ENCODE measurements around the gene TMEM18. TPM values are rescaled to one million over a fixed set of nuclear protein-coding genes. Genes with fewer than 3 reads are reported as not detected.

TMEM18 gene
- total and polyA plus RNA-seq, 9 of the 15 experiments (the other 6 are each of a cell fraction or from before 2014, with no cell fraction given): 12.8 to 55.9 (median 21.8) TPM

- 81% methylated on average over 9 of the region's 9 CpGs for WGBS (ENCODE audit: insufficient coverage, low coverage, missing lambda C conversion rate)
- no peak for TF ChIP-seq STAT5B (CRISPR knock-in tag; IDR thresholded peaks at IDR 0.05)
- no peak for TF ChIP-seq ZNF511 (CRISPR knock-in tag; IDR thresholded peaks at IDR 0.05)
- no peak for TF ChIP-seq SIX5 (IDR thresholded peaks at IDR 0.05; ENCODE audit: borderline replicate concordance in 1 of 2, insufficient read depth in 1 of 2, low read depth in 1 of 2, low read length in 2 of 2)
- no peak for TF ChIP-seq HIVEP1 (CRISPR knock-in tag; IDR thresholded peaks at IDR 0.05)
- TF ChIP-seq DIDO1 (tag; IDR thresholded peaks at IDR 0.05; ENCODE audit: low read depth): no peak
- no peak for TF ChIP-seq ESRRA (IDR thresholded peaks at IDR 0.05; ENCODE audit: borderline replicate concordance, low read depth)
- 0 out of 4 replicates have a peak overlapping the region, but pooled peaks of 1 of the 2 experiments have one; percentile 54 for H3K9ac ChIP-seq (ENCODE audit: insufficient read depth in 1 of 2, low read depth in 2 of 2, low read length in 2 of 2)
Observed at GRCh38 chr2:674321-674985, 2.8 kb downstream of the TMEM18 start.

More at GRCh38 chr2:674321-674985, 2.8 kb downstream of the TMEM18 start:
- Histone ChIP-seq H3K79me2 (ENCODE audit: control insufficient read depth, insufficient read depth, low read length) (peaks cover 43% of the 10 kb centered on the region), H3K36me3 (ENCODE audit: control insufficient read depth, insufficient read depth, low read length) (peaks cover 54% of the 10 kb centered on the region), H3K4me3 (no peak overlapping the region), H3K27me3 (ENCODE audit: control insufficient read depth in 2 of 2, insufficient read depth in 2 of 2, low read length in 2 of 2) (no peaks in the 10 kb centered on the region), H3K9me1 (ENCODE audit: control insufficient read depth, insufficient read depth, low read length) (peaks cover 12% of the 10 kb centered on the region), H3K27ac (ENCODE audit: extremely low read depth, low read depth, low read length) (no peak overlapping the region), H3K9me3 (replicated peaks; ENCODE audit: control insufficient read depth, insufficient read depth, low read depth, low read length) (no peaks in the 10 kb centered on the region), H3K4me2 (ENCODE audit: insufficient read depth, low read length) (no peak overlapping the region), H3K4me1 (replicated peaks in 1 of 2; ENCODE audit: control insufficient read depth in 2 of 2, insufficient read depth in 2 of 2, low read length in 2 of 2) (peaks cover 6 to 15% of the 10 kb centered on the region in 2 experiments; a peak in 4 of 5 replicates), H2AFZ (ENCODE audit: low read depth, low read length) (no peak overlapping the region), H4K20me1 (replicated peaks; ENCODE audit: control insufficient read depth, insufficient read depth, low read length) (peaks cover 24% of the 10 kb centered on the region)
- no TSS peak for BruUV-seq (replicated peaks)
- no peak for ATAC-seq
- in situ Hi-C loops (cut with MboI): no loop called here
- ChIA-PET CTCF (ENCODE audit: low intra/inter-chr PET ratio) (no interaction called here), POLR2A (interaction anchor here (0.7 to 1.3 kb wide), 2 partner anchors 17 to 19 kb away, joined by 3 read pairs; no protein-coding TSS in a partner anchor)
- intact Hi-C loops (cut with micrococcal nuclease): no loop called here
- FAIRE-seq: no peak
- DNase-seq (ENCODE audit: extremely low read depth in 1 of 4, low spot score in 3 of 4): no peak

Measured in K562 (cell line).